CD4-positive, alpha-beta T cell treated with Interleukin-6 for 4 hours (primary cell): ENCODE measurements around the gene CRELD2.

Experiments
- DNase-seq: peaks from one replicate; pipeline ENCODE4 v3.0.0-alpha.2; 2020; ENCODE audit warnings: mixed read lengths

Gene CRELD2

GRCh38 chr22:49933236-49934159 lies 15.1 kb downstream of the CRELD2 start:
- DNase-seq: peak; percentile 13

- peak; percentile 43 for DNase-seq
These were observed 15.9 kb downstream of the CRELD2 start for GRCh38 chr22:49934160-49934890.

DNA sequence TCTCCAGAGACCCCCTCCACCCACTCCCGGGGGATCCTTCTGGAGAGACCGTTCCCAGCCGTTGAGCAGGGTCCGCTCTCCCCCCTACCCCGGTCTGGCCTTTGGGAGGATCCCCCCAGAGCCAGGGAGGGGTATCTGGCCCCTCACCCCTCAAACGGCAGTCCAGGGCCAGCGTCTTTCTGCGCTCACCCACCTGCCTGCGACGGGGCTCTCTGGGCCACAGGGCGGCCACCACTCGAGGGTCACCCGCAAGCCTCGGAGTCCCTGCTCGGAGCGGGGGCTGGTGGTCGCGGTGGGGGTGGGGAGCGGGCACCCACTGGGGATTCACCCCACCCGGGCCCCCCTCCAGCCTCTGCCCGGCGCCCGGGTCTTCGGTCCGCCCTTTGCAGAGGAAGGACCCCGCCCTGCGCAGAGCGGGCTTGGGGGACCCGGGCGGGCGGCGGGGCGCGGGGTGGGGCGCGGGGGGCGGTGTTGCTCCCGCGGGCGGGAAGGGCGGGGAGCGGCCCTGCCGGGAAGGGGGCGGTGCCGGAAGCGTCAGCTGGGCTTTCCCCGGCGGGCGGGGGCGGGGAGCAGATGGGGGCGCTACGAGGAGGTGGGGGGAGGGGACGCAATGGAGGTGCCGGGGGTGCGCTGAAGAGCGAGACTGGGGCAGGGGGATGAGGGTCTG lies 16.6 kb downstream of the CRELD2 start:
- DNase-seq: peak; percentile 96

DNA sequence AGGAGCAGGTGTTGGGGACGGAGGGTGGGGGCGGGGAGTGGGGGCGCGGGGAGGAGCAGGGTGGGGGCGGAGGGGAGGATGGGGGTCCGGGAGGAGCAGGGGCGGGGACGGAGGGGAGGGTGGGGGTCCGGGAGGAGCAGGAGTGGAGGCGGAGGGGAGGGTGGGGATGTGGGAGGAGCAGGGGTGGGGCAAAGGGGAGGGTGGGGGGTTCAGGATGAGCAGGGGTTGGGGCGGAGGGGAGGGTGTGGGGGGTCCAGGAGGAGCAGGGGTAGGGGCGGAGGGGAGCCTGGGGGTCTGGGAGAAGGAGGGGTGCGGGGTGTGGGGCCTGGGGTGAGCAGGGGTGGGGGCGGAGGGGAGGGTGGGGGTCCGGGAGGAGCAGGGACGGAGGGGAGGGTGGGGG lies 17.1 kb downstream of the CRELD2 start:
- DNase-seq: peak; percentile 87

GRCh38 chr22:49936018-49936972 lies 17.9 kb downstream of the CRELD2 start:
- peak; percentile 98 for DNase-seq

DNA sequence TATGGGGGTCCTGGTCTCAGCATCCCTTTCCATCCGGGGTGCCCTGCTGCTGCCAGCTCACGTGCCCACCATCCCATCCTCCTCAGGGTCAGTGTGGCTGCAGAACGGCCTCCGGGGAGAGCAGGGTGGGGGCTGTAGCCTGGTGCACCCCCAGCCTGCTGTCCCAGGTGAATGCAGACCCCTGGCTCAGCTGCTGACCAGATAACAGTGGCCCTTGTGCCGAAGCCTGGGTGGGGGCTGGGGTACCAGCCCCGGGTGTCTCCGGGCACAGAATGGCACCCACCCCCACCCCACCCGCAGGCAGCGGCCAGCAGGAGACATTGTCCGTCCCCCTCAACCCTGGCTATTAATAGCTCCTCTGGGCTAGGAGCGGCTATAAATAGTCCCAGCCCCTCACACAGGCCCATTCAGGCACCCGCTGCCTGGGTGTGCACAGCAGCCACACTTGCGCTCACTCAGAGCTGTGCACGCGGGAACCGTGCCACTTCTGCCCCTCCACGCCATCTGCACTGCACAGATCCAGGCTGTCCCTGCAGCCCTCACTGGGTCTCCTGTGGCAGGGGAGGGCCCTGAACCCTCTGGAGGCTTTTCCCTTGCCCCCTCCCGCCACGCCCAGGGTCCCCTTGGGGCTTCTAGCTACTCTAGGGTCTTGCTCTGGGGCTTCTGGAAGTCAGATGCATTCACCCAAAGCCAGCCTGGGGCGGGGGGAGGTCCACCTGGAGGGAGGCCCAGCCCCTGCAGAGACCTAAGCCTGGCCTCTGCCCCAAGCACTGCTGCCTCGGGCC lies 18.7 kb downstream of the CRELD2 start:
- no peak for DNase-seq

DNA sequence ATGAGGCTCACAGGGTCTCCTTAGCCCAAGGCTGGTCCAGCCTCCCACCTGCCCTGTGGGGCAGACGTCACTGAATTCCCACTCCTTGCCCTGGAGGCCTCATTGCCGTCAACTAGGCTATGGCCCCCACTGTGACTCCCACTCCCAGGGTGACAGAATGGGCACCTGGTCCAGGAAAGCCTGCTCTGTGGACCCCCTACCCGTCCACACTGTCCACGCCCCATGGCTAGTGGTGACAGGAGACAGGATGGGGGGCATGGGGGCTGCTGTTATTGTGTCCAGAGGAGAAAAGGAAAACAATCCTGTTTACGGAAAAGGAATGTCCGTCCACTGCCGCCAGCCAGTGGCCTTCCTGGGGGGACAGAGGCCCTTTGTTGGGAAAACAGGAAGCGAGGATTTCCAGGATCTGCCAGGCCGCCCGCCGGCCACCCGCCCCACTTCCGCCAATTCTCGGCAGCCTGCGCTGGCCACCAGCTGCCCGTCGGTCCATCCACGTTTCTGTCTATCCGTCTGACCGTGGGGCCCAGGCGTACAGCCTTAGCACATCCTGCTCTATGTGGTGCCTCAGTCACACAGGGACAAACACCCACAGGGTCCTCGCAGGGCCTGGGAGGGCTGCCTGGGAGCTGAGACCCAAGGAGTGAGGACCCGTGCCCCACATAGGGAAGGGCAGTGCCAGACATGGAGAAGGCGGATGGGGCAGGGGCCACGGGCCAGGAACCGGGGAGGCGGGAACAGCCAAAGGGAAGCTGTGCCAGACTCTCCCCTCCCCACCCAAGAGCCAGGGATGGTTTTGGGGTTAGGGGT lies 19.5 kb downstream of the CRELD2 start:
- DNase-seq: no peak

DNA sequence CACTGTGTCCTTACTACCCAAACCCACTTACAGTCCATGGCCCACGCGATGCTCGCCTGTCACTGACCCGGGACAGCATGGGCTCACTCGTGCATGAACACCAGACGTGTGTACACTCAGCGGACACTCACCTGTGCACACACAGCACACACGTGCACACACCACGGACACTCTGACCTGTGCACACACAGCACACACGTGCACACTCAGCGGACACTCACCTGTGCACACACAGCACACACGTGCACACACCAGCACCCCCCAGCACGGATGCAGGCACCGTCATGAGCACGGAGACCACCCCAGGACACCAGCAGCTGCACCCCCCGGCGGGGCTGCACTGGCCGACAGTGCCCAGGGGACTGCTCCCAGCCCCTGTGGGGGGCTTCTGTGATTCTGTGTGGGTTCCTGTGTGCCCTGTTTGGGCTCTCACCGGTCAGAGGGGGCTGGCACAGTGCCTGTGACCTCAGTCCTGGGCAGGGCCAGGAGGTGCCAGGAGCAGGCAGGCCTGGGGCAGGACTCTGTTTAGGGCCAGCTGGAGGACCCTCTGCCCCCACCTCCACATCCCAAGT lies 20.2 kb downstream of the CRELD2 start:
- DNase-seq: no peak

- no peak for DNase-seq
These were observed 23.3 kb downstream of the CRELD2 start for GRCh38 chr22:49941507-49942316.

DNA sequence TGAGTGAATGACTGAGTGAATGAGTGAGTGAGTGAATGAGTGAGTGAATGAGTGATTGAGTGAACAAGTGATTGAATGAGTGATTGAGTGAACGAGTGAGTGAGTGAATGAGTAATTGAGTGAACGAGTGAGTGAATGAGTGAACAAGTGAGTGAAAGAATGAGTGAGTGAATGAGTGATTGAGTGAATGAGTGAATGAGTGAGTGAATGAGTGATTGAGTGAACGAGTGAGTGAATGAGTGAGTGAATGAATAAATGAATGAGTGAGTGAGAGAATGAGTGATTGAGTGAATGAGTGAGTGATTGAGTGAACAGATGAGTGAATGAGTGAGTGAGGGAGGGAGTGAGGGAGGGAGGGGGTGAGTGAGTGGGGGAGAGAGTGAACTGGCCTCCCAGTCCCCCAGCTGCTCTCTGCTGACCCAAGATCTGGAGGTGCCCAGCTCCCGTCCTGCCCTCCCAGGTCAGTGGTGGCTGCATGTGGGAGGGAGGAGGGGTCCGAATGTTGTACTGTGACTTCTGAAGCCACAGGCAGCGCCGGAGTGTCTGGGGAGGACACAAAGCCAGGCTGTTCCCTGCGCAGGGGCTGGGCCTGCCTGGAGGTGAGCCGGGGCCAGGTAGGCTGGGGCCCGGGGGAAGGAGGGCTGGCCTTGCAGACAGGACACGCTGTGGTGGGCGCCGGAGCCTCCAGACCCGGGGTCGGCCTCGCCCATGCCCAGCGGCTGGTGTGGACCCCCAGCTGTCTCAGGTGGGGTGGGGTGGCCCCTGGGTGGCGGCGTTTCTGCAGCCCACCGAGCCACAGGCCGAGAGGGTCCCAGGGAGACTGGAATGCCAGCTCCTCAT lies 24.4 kb downstream of the CRELD2 start:
- DNase-seq: no peak

GRCh38 chr22:49943405-49943765 lies 25.0 kb downstream of the CRELD2 start:
- DNase-seq: no peak

GRCh38 chr22:49943771-49944398 lies 25.5 kb downstream of the CRELD2 start:
- no peak for DNase-seq

DNA sequence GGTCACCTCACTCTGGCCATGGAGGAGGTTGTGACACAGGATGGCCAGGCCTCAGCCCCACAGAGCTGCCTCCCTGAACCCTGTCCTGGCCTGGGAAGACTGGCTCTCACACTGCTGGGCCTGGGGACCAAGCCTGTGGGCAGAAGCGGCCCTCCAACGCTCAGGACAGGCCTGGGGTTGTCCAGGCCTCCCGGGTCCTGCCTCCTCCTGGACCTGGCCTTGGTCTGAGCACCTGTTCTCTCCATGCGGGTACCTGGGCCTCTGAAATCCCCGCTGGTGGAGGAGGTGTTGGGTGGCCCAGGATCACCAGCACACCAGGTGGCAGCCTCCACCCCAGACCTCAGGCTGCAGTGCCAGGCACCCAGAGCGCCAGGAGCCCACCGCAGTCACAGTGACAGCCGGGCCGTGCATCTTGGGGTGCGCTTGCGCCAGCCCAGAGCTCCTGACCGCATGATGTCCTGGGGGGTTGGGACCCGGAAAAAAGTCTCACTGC lies 26.0 kb downstream of the CRELD2 start:
- DNase-seq: no peak

- peak; percentile 69 for DNase-seq
These were observed 26.8 kb downstream of the CRELD2 start for GRCh38 chr22:49945042-49945794.

DNA sequence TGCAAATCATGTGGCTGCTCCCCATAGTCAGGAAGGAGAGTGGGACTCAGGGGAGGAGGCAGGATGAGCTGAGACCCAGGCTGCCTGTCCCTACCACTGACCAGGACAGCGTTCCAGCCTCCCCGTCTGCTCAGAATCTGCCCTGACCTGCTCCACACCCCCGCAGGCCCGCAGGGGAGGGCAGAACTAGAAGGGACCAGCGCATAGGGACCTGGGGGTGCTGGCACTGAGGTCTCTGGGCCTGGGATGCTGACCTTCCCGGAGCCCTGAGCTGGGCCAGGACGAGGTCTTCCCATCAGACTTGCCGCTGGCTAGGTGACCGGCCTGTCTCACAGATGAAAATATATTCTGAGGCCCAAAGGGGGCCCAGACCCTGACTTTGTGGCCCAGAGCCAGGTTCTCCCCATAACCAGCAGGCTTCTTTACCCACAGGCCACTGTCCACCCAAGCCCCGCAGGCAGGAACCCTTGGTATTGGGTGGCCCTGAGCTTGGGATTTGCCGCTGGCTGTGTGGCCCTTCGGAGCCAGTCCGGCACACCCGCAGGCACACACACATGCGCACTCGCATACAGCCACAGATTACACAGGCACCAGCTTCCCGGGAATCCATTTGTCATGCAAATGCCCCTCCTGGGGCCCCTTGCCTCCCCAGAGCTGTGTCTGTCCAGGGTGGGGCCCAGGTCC lies 28.3 kb downstream of the CRELD2 start:
- DNase-seq: no peak

GRCh38 chr22:49947296-49947622 lies 28.8 kb downstream of the CRELD2 start:
- DNase-seq: no peak
